Heart left ventricle (tissue), 13 donors: ENCODE measurements around the gene POLD1.

ENCODE experiments used
- POLR2A ChIP-seq, 2 donors: fragments of 450-650 bp; IDR thresholded peaks; one replicate each; pipeline ENCODE4 v1.6.1; 2017; ENCODE audit warnings: antibody characterized with exemption in 2 of 2, mild to moderate bottlenecking in 2 of 2, moderate library complexity in 2 of 2
- TF ChIP-seq, protein P1 (sequence below), 12 donors: fragments of 200-600 bp; sonication (generic) in 4 of 12; IDR thresholded peaks; one replicate each; pipeline versions ENCODE4 v1.5.0 to v1.8.0; 2018 to 2022; ENCODE audit warnings: antibody characterized with exemption in 12 of 12, mild to moderate bottlenecking in 5 of 12
- donor health status: ischemic (EF 13 %, LVEDD 7.1; RV severe dilation, severe dysfunction).
- donor health status: DM: no; HTN: yes; CAD: no.
- donor health status: DM: no; HTN: no; CAD: no.
- donor health status: ischemic (EF 25% LVEDD 6.9; RV normal size, moderate dysfunction).
- donor health status: ischemic (EF 25% LVEDD 5.7; RV mildly dilated, moderate dysfunction).
- donor health status: ischemic (EF 35%, LVEDD 5.7; RV mildly dilated, moderate dysfunction).
- donor health status: nonischemic (EF 11% LVEDD 7.7; RV severe dilation, severe dysfunction).
- donor health status: DM: yes; HTN: yes; CAD: no.
- donor health status: PGD.
- donor health status: ischemic (EF 29% LVEDD 5.4; RV normal size, mild dysfunction).
- donor health status: nonischemic (EF 23%, LVEDD 6.1; RV moderate dilation, normal function).

DNA sequence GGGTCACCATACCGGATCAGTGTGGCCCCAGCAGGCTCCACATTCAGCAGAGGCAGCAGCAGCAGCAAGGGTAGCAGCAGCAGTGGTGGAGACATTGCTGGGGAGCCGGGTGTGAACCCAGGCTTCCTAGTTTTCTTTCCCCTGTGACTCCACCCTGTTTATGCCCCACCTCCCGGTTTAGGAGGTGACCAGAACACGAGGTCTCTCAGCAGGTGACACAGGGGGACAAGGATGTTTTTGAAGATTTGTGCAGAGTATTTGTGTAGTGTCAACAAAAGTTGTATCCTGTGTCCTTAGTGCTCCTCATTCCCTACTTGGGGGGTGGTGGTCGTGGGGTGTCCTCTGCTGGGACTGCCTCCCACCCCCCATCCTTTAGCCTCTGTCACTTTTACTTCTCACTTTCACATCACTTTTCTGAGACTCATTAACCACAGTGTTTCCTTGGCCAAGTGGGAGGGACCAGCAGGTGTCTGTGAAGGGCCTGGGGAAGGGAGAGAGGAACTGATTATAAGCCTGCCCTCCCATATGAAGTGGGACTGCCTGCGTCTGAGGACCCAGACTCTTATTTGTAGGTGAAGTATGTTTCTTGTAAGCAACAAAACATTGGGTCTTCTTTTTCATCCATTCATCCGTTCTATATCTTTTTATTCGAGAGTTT, 39.4 kb upstream of the POLD1 start:
- TF ChIP-seq, protein P1, sequence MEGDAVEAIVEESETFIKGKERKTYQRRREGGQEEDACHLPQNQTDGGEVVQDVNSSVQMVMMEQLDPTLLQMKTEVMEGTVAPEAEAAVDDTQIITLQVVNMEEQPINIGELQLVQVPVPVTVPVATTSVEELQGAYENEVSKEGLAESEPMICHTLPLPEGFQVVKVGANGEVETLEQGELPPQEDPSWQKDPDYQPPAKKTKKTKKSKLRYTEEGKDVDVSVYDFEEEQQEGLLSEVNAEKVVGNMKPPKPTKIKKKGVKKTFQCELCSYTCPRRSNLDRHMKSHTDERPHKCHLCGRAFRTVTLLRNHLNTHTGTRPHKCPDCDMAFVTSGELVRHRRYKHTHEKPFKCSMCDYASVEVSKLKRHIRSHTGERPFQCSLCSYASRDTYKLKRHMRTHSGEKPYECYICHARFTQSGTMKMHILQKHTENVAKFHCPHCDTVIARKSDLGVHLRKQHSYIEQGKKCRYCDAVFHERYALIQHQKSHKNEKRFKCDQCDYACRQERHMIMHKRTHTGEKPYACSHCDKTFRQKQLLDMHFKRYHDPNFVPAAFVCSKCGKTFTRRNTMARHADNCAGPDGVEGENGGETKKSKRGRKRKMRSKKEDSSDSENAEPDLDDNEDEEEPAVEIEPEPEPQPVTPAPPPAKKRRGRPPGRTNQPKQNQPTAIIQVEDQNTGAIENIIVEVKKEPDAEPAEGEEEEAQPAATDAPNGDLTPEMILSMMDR (IDR thresholded peaks at IDR 0.05): no peak
- no peak for TF ChIP-seq POLR2A (IDR thresholded peaks at IDR 0.05)
